GM19238 (cell line): ENCODE results near the gene TIAM2.

Source experiments
- DNase-seq: peaks from one replicate; pipeline ENCODE4 v3.0.0; 2011; ENCODE audit warnings: low spot score; ENCODE audit not compliant: insufficient read length

Gene TIAM2

GRCh38 chr6:155023717-155024116, 28.6 kb downstream of the TIAM2 start:
- DNase-seq: no peak

GRCh38 chr6:155024391-155025027, 29.4 kb downstream of the TIAM2 start:
- no peak for DNase-seq

- no peak for DNase-seq
Measured at GRCh38 chr6:155026022-155026705, 31.0 kb downstream of the TIAM2 start.

- DNase-seq: no peak
Measured at GRCh38 chr6:155026706-155027045, 31.6 kb downstream of the TIAM2 start.

GRCh38 chr6:155030148-155030720, 35.1 kb downstream of the TIAM2 start:
- DNase-seq: no peak

GRCh38 chr6:155031091-155031490, 36.0 kb downstream of the TIAM2 start:
- no peak for DNase-seq

GRCh38 chr6:155033021-155033791, 38.1 kb downstream of the TIAM2 start:
- DNase-seq: no peak

GRCh38 chr6:155036907-155037306, 41.8 kb downstream of the TIAM2 start:
- DNase-seq: no peak

GRCh38 chr6:155038104-155038503, 43.0 kb downstream of the TIAM2 start:
- no peak for DNase-seq

- DNase-seq: no peak
Measured at GRCh38 chr6:155038527-155038926, 43.4 kb downstream of the TIAM2 start.

GRCh38 chr6:155039618-155040017, 44.5 kb downstream of the TIAM2 start:
- DNase-seq: no peak

- no peak for DNase-seq
Measured at GRCh38 chr6:155040154-155040553, 45.0 kb downstream of the TIAM2 start.

GRCh38 chr6:155040901-155041650, 46.0 kb downstream of the TIAM2 start:
- DNase-seq: no peak

- no peak for DNase-seq
Measured at GRCh38 chr6:155041741-155042279, 46.7 kb downstream of the TIAM2 start.

GRCh38 chr6:155042983-155043382, 47.9 kb downstream of the TIAM2 start:
- no peak for DNase-seq

GRCh38 chr6:155045561-155046404, 50.7 kb downstream of the TIAM2 start:
- DNase-seq: no peak

GRCh38 chr6:155047523-155047922, 52.4 kb downstream of the TIAM2 start:
- no peak for DNase-seq

- DNase-seq: peak; percentile 12
Measured at GRCh38 chr6:155050311-155050710, 55.2 kb downstream of the TIAM2 start.

GRCh38 chr6:155054491-155055250, 59.6 kb downstream of the TIAM2 start:
- no peak for DNase-seq

- DNase-seq: no peak
Measured at GRCh38 chr6:155055729-155056128, 60.6 kb downstream of the TIAM2 start.
